ENCODE data around the gene NDUFA11. TPM values are rescaled to one million over a fixed set of nuclear protein-coding genes. Genes with fewer than 3 reads are reported as not detected.

NDUFA11 gene
- total RNA-seq, 3 donors from 2014 or later (not counting 1 experiment from before 2014, with no cell fraction given) = 111 to 115 (median 113) TPM

- Mint-ChIP-seq H3K27ac (peak overlapping the region in 1 of 2 donors; percentile 71), H3K9me3 (no peaks in the 10 kb centered on the region), H3K27me3 (ENCODE audit: low read depth in 2 of 2) (no peaks in the 10 kb centered on the region), H3K4me1 (peaks cover 4 to 7% of the 10 kb centered on the region in 2 donors), H3K4me3 (no peak overlapping the region), H3K36me3 (no peaks in the 10 kb centered on the region)
- Histone ChIP-seq H3K36me3 (ENCODE audit: control insufficient read depth, insufficient read depth, low read length) (peaks cover 48% of the 10 kb centered on the region), H3K4me1 (ENCODE audit: control insufficient read depth, insufficient read depth, low read length) (no peaks in the 10 kb centered on the region), H3K4me3 (ENCODE audit: low read length) (no peak overlapping the region), H3K27me3 (ENCODE audit: control insufficient read depth, insufficient read depth, low read length) (no peaks in the 10 kb centered on the region), H3K9me3 (ENCODE audit: control insufficient read depth, insufficient read depth, low read length) (no peaks in the 10 kb centered on the region), H3K27ac (ENCODE audit: low read length) (no peak overlapping the region)
- 80% methylated on average over 10 of the region's 10 CpGs for WGBS (ENCODE audit: insufficient coverage)
- intact Hi-C loops (cut with micrococcal nuclease) = no loop called here
- ATAC-seq = no peak
- TF ChIP-seq, protein P1, sequence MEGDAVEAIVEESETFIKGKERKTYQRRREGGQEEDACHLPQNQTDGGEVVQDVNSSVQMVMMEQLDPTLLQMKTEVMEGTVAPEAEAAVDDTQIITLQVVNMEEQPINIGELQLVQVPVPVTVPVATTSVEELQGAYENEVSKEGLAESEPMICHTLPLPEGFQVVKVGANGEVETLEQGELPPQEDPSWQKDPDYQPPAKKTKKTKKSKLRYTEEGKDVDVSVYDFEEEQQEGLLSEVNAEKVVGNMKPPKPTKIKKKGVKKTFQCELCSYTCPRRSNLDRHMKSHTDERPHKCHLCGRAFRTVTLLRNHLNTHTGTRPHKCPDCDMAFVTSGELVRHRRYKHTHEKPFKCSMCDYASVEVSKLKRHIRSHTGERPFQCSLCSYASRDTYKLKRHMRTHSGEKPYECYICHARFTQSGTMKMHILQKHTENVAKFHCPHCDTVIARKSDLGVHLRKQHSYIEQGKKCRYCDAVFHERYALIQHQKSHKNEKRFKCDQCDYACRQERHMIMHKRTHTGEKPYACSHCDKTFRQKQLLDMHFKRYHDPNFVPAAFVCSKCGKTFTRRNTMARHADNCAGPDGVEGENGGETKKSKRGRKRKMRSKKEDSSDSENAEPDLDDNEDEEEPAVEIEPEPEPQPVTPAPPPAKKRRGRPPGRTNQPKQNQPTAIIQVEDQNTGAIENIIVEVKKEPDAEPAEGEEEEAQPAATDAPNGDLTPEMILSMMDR (IDR thresholded peaks at IDR 0.05) = no peak
- no peak for DNase-seq
These were observed 34.0 kb upstream of the NDUFA11 start for GRCh38 chr19:5937550-5937949.

DNA sequence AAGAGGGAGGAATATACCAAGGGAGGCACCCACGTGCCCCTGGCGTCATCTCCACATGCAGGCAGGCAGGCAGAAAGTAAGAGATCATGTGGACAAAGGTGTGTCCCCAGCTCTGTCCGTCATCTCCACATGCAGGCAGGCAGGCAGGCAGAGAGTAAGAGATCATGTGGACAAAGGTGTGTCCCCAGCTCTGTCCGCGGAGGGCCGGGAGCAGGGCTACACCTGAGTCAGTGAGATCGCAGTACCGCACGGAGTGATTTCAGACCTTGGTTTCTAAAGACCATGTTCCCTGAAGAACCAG lies 32.7 kb upstream of the NDUFA11 start:
- ATAC-seq (no peak), DNase-seq (no peak)
- H3K4me3 ChIP-seq (ENCODE audit: low read length) = no peak overlapping the region
- H3K27ac Mint-ChIP-seq = no peak overlapping the region
- no peaks in the 10 kb centered on the region for H3K9me3 ChIP-seq (ENCODE audit: control insufficient read depth, insufficient read depth, low read length)
- H3K27me3 ChIP-seq (ENCODE audit: control insufficient read depth, insufficient read depth, low read length) = no peaks in the 10 kb centered on the region
- intact Hi-C loops (cut with micrococcal nuclease) = no loop called here
- H3K4me1 Mint-ChIP-seq = peaks cover 4 to 7% of the 10 kb centered on the region in 2 donors
- TF ChIP-seq, protein P1 (IDR thresholded peaks at IDR 0.05) = no peak
- peaks cover 53% of the 10 kb centered on the region for H3K36me3 ChIP-seq (ENCODE audit: control insufficient read depth, insufficient read depth, low read length)
- no peaks in the 10 kb centered on the region for H3K27me3 Mint-ChIP-seq (ENCODE audit: low read depth in 2 of 2)
- H3K4me1 ChIP-seq (ENCODE audit: control insufficient read depth, insufficient read depth, low read length) = no peaks in the 10 kb centered on the region
- WGBS (ENCODE audit: insufficient coverage) = 98% methylated on average over 9 of the region's 9 CpGs
- H3K9me3 Mint-ChIP-seq = no peaks in the 10 kb centered on the region
- H3K36me3 Mint-ChIP-seq = no peaks in the 10 kb centered on the region
- H3K4me3 Mint-ChIP-seq = no peak overlapping the region
- no peak overlapping the region for H3K27ac ChIP-seq (ENCODE audit: low read length)

- no peak for ATAC-seq
- 97% methylated on average over 25 of the region's 25 CpGs for WGBS (ENCODE audit: insufficient coverage)
- no peak for DNase-seq
- intact Hi-C loops (cut with micrococcal nuclease) = no loop called here
- Mint-ChIP-seq H3K36me3 (no peaks in the 10 kb centered on the region), H3K27ac (no peak overlapping the region), H3K27me3 (ENCODE audit: low read depth in 2 of 2) (no peaks in the 10 kb centered on the region), H3K4me1 (peaks cover 4 to 7% of the 10 kb centered on the region in 2 donors), H3K9me3 (no peaks in the 10 kb centered on the region), H3K4me3 (no peak overlapping the region)
- Histone ChIP-seq H3K27me3 (ENCODE audit: control insufficient read depth, insufficient read depth, low read length) (no peaks in the 10 kb centered on the region), H3K27ac (ENCODE audit: low read length) (no peak overlapping the region), H3K4me1 (ENCODE audit: control insufficient read depth, insufficient read depth, low read length) (no peaks in the 10 kb centered on the region), H3K36me3 (ENCODE audit: control insufficient read depth, insufficient read depth, low read length) (peaks cover 53% of the 10 kb centered on the region), H3K4me3 (ENCODE audit: low read length) (no peak overlapping the region), H3K9me3 (ENCODE audit: control insufficient read depth, insufficient read depth, low read length) (no peaks in the 10 kb centered on the region)
- TF ChIP-seq, protein P1 (IDR thresholded peaks at IDR 0.05) = no peak
These were observed 32.1 kb upstream of the NDUFA11 start for GRCh38 chr19:5935473-5936291.
